Activated CD4-positive, alpha-beta T cell treated with anti-CD3 and anti-CD28 coated beads, Interleukin-2, amount 50 U/mL, for 24 hours (primary cell): Measurements from ENCODE around the gene ACAA1.
A peak's percentile ranks its signal among the peaks of the same experiment; 100 is the strongest.

Experiments
- DNase-seq, 2 donors: peaks; one replicate each; pipeline ENCODE4 v3.0.0-alpha.2; 2020; ENCODE audit warnings: low read depth in 1 of 2, low spot score in 1 of 2

ACAA1 gene

GRCh38 chr3:38119821-38120692, 16.9 kb downstream of the ACAA1 start:
- no peak for DNase-seq

GRCh38 chr3:38119248-38119544, 17.7 kb downstream of the ACAA1 start:
- no peak for DNase-seq

GRCh38 chr3:38118421-38119247, 18.3 kb downstream of the ACAA1 start:
- DNase-seq, result no peak

GRCh38 chr3:38117748-38118420, 19.0 kb downstream of the ACAA1 start:
- peak; percentile 52 to 69 for DNase-seq

- DNase-seq, result no peak
These were observed 19.7 kb downstream of the ACAA1 start for GRCh38 chr3:38117163-38117716.

- no peak for DNase-seq
These were observed 20.3 kb downstream of the ACAA1 start for GRCh38 chr3:38116471-38117162.

- DNase-seq, result no peak
These were observed 21.1 kb downstream of the ACAA1 start for GRCh38 chr3:38115645-38116427.

GRCh38 chr3:38114875-38115644, 21.9 kb downstream of the ACAA1 start:
- no peak for DNase-seq

GRCh38 chr3:38114052-38114874, 22.7 kb downstream of the ACAA1 start:
- no peak for DNase-seq

- no peak for DNase-seq
These were observed 24.6 kb downstream of the ACAA1 start for GRCh38 chr3:38112378-38112761.

- no peak for DNase-seq
These were observed 25.1 kb downstream of the ACAA1 start for GRCh38 chr3:38111696-38112377.

- DNase-seq, result no peak
These were observed 25.7 kb downstream of the ACAA1 start for GRCh38 chr3:38111201-38111600.

- DNase-seq, result no peak
These were observed 26.4 kb downstream of the ACAA1 start for GRCh38 chr3:38110314-38111050.

GRCh38 chr3:38109580-38110313, 27.2 kb downstream of the ACAA1 start:
- no peak for DNase-seq

GRCh38 chr3:38108649-38109579, 28.0 kb downstream of the ACAA1 start:
- no peak for DNase-seq
